ENCODE results near the gene PROCR.
"Not testable (repeated sequence)": the region's sequence is repeated elsewhere in the genome, so short reads cannot be mapped to it uniquely, and the experiment has no call there.

Gene PROCR

GRCh38 chr20:35171753-35172433, at the start of gene PROCR:
TSS of gene PROCR (plus strand) at chr20:35172072. CDS start at chr20:35172155, 83 bp downstream.
- DNase-seq (ENCODE audit: low spot score): no peak

- no peak for DNase-seq (ENCODE audit: low spot score)
These were observed 49.0 kb upstream of the PROCR start for GRCh38 chr20:35122756-35123405.

DNA sequence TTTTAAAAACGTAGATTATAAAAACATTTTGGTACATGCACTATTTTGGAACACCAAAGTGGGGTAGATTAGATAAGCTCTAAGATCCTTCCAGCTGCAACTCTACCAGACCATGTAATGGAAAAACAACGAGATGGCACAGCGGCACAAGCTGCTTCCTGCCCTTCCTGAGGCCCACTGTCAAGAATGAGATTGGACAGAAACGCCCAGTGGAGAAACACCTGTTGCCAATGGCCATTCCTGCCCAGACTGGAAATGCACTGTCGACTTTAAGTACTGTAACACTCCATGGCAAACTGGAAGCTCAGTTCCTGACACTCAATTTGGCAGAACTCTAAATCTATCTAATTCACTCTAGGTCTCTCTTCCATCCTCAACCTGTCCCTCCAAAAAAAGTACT, 46.1 kb upstream of the PROCR start:
- DNase-seq (ENCODE audit: low spot score): no peak

GRCh38 chr20:35129647-35130069, 42.2 kb upstream of the PROCR start:
- DNase-seq (ENCODE audit: low spot score): no peak

DNA sequence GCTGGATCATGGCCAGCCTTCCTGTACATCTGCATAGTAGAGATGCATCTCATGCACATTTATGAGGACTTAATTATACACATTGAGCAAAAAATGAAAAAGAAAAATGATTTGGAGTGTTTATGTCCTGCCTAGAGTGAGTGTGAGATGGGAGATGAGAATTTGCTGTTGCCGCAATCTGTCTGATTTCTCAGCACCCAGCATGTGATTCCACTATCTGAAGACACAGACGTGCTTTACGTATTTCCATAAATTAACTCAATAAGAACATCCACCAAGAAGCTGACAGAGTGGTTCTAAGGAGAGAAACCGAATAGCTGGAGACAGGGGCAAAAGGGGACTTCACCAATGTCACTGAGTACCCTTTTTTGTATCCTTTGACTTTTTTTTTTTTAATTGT, 39.9 kb upstream of the PROCR start:
- DNase-seq (ENCODE audit: low spot score): no peak

DNA sequence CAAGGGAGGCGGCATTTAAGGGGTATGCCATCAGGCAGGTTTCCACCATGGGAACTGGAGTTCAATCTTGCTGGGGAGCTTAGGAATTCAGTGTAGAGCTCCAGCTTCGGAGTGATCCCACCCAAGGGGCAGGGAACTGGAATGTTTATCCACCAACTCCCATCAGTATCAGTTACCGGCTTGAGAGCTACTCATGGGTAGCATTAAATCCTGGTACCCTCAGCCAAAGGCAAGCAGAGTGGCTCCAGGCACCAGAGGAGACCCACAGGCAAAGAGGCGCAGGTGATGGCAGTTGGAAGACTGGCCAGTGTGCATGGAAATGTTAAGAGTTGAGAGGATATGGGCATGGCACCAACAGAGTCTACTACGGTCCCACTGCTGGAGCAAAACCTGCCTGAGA, 38.8 kb upstream of the PROCR start:
- no peak for DNase-seq (ENCODE audit: low spot score)

DNA sequence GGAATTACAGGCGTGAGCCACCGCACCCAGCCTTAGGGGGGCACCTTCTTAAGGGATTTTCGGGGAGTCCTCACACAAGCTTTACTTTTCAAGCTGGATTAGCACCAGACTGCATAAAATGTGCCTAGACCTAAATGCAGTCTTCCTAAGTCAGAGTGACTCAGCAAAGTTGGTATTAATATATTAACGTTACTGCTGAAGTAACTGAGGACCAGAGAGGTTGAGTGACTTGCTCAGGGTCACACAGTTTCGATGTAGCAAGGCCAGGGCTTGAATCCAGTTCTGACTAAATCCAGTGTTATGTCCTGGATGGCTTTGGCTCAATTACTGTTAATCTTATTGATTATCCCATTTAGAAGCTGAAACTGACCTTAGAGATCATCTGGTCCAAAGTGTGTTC, 38.1 kb upstream of the PROCR start:
- peak; percentile 54 for DNase-seq (ENCODE audit: low spot score)

GRCh38 chr20:35134472-35134871, 37.4 kb upstream of the PROCR start:
- no peak for DNase-seq (ENCODE audit: low spot score)

DNA sequence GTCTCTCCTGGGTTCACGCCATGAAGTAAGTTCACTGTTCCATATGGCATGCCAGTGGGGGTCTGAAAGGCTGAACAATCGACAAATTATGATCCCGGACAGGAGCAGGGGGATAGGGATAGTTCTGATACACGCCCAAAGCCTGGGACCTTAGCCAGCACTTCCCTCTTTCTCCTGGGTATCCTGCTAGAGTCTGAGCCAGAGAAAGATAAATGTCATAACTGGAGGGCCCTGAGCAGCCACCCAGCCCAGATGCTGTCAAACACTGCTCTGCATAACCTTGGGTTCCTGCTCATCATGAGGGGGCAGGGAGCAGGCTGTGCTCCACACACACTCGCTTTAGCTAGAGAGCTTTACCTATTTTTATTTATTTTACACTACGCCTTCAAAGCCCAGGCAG, 37.0 kb upstream of the PROCR start:
- DNase-seq (ENCODE audit: low spot score): no peak

DNA sequence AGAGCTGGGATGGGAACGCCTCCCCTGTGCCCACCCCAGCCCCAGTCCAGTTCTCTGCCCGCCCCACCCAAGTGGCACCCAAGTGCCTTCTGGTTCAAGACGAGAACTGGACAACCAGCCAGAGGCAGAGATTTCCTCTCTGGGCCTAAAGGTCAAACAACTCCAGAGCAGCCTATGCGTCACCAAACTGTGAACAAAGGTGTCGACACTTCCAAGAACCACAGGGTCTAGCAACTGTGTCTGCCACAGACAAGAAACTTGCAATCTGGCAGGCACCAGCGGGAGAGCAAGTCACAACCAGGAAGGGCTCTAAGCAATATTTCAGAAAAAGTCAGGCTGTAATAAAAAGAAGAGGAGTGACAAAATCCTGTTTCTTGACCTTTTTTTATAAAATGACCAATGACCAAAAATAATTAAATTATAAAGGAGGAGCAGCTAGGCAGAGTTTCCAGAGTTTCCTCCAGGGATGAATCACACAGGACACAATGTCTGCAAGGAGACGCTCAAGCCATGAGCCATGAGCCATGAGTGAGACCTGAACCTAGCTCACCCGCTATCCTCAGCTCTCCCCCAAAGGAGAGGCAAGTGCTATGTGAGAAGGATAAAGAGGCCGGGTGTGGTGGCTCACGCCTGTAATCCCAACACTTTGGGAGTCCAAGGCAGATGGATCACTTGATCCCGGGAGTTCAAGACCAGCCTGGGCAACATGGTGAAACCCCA, 35.8 kb upstream of the PROCR start:
- no peak for DNase-seq (ENCODE audit: low spot score)

DNA sequence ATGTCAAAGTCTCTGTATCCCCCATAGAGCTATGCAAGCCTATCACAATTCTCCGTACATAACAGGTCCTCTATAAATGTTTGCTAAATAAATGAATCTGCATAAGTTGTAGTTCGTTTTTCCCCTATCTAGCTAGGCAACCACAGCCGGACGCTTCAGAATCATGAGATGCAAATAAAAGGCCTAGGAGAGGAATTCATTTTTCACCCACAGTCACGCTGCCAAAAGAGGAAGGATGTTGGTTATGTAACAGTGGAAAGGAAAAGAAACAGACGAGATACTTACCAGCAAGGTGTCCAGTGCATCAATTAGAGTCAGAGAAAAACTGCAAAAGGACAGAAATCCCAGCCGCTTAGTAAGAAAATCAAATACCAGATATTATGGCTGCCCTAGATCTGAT, 27.2 kb upstream of the PROCR start:
- DNase-seq (ENCODE audit: low spot score): no peak

DNA sequence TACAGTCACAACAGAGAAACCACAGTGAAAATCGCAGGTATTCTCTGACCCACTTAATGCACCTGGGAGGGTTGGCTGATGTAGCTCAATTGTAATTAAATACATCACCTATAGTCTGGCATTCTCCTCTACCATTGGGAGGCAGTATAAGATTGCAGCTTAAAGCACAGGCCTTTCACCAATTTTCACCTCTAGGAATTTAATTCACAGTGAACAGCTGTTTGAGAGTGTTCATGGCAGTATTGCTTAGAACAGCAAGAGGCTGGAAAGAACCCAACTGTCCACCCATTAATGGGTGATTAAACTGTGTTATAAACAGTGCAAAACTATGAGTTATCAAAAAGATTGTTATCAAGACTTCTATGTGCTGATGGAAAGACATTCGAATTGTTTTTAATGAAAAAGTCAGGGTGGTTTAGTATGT, 26.7 kb upstream of the PROCR start:
- peak; percentile 25 for DNase-seq (ENCODE audit: low spot score)

- DNase-seq (ENCODE audit: low spot score): peak; percentile 21
These were observed 25.5 kb upstream of the PROCR start for GRCh38 chr20:35146299-35146919.

GRCh38 chr20:35146920-35147574, 24.8 kb upstream of the PROCR start, which contains the start of gene EDEM2:
TSS of gene EDEM2 (minus strand) at chr20:35147336. CDS start at chr20:35147258, 78 bp downstream.
- DNase-seq (ENCODE audit: low spot score): peak; percentile 94

DNA sequence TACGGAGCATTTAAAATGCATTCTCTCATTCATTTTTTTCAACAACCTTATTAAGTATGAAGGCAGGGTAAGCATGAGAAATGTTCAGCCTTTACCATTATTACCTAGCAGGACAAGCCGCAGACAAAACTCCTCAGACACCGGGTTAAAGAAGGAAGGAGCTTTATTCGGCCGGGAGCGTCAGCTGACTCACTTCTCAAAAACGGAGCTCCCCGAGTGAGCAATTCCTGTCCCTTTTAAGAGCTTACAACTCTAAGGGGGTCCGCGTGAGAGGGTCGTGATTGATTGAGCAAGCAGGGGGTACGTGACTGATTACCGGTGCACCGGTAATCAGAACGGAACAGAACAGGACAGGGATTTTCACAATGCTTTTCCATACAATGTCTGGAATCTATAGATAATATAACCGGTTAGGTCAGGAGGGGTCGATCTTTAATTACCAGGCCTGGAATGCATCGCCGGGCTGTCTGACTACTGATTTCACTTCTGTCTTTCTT, 24.2 kb upstream of the PROCR start:
- not testable (repeated sequence) for DNase-seq (ENCODE audit: low spot score)

DNA sequence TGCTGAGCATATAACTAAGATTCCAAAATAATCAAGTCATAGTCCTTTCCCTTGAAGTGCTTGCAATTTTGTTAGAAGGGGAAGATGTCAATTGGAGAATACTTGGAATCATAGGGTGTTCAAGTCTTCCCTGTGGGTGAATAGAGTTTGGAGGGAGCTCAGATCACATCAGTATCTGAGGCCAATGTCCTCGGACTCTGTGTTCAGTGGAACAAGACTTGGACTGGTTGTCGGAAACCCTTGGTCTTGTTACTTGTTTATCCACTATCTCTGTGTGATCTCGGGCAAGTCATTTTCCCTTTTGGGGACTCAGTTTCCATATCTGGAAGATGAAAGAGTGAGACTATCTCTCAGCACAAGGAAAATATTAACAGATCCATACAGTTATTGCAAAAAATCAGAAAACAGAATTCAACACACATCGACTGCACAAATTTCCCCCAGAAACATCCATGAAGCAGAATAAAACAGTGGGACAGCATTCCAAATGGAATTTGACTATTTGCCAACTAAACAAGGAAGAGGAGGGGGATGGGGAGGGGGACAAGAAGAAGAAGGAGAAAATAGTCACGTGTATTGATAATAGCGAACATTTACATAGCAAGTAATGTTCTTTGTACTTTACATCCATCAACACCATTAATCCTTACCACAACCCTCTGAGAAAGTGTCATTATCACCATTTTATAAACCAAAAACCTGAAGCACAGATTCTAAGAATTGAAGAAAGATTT, 20.9 kb upstream of the PROCR start:
- no peak for DNase-seq (ENCODE audit: low spot score)

DNA sequence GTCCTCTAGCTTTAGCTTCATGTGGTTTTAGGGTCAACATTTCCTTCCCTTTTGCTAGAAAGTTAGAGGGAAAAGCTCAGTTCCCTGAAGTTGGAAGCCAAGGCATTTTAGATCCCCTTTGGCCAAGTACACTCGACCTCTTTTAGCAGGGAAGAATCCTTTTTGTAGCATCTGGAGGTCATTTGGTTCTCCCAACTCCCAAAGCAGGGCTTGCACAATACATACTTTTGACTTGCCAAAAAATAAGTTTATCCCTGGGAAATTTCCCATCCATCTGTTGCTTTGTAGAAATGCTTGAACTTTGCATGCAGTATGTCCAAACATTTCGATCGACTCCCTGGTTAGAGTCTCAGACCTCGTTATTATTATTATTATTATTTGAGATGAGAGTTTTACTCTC, 20.1 kb upstream of the PROCR start:
- no peak for DNase-seq (ENCODE audit: low spot score)

- no peak for DNase-seq (ENCODE audit: low spot score)
These were observed 15.9 kb upstream of the PROCR start for GRCh38 chr20:35155936-35156335.

DNA sequence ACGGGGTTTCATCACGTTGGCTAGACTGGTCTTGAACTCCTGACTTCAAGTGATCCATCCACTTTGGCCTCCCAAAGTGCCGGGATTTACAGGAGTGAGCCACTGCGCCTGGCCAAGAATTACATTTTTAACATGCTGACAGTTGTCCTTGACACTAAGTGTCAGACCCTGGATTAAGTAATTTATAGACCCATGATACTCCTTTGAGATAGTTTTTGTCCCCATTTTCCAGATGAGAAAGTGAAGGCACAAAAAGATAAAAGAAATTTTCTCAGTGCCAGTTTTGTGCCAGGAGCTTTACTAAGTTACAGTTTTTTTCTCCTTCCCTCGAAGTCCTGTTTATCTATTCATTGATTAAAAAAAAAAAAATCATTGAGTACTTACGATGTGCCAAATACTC, 14.9 kb upstream of the PROCR start:
- no peak for DNase-seq (ENCODE audit: low spot score)

- not testable (repeated sequence) for DNase-seq (ENCODE audit: low spot score)
These were observed 11.5 kb upstream of the PROCR start for GRCh38 chr20:35160341-35160740.

DNA sequence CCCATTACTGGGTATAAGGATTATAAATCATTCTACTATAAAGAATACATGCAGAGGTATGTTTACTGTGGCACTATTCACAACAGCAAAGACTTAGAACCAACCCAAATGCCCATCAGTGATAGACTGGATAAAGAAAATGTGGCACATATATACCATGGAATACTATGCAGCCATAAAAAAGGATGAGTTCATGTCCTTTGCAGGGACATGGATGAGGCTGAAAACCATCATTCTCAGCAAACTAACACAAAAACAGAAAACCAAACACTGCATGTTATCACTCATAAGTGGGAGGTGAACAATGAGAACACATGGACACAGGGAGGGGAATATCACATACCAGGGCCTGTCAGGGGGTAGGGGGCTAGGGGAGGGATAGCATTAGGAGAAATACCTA, 7.3 kb upstream of the PROCR start:
- not testable (repeated sequence) for DNase-seq (ENCODE audit: low spot score)
